Neuron (in vitro differentiated cells): Measurements from ENCODE around the gene SMARCC1.

Source experiments
- H2AFZ ChIP-seq: one replicate; pipeline ENCODE4 v1.6.1; 2013; ENCODE audit warnings: low read depth, mild to moderate bottlenecking, inconsistent platforms, low read length, moderate library complexity
- H3K27me3 ChIP-seq: one replicate; pipeline ENCODE4 v1.6.1; 2013; ENCODE audit warnings: low read length; ENCODE audit not compliant: insufficient read depth
- H3K36me3 ChIP-seq: one replicate; pipeline ENCODE4 v1.6.1; 2013; ENCODE audit warnings: low read length; ENCODE audit not compliant: insufficient read depth
- H3K4me1 ChIP-seq: one replicate; pipeline ENCODE4 v1.6.1; 2013; ENCODE audit warnings: low read length; ENCODE audit not compliant: insufficient read depth
- H3K4me3 ChIP-seq: 2 replicates; pipeline ENCODE4 v1.5.1; 2013; ENCODE audit warnings: mild to moderate bottlenecking, low read length, moderate library complexity
- H3K9me3 ChIP-seq: one replicate; pipeline ENCODE4 v1.6.1; 2013; ENCODE audit warnings: low read length

SMARCC1 gene

GRCh38 chr3:47565734-47566550, 215.8 kb downstream of the SMARCC1 start:
- Histone ChIP-seq H2AFZ (no peak overlapping the region), H3K27me3 (no peaks in the 10 kb centered on the region), H3K9me3 (no peaks in the 10 kb centered on the region), H3K4me3 (no peak overlapping the region), H3K4me1 (peaks cover 4% of the 10 kb centered on the region), H3K36me3 (peaks cover 33% of the 10 kb centered on the region)

DNA sequence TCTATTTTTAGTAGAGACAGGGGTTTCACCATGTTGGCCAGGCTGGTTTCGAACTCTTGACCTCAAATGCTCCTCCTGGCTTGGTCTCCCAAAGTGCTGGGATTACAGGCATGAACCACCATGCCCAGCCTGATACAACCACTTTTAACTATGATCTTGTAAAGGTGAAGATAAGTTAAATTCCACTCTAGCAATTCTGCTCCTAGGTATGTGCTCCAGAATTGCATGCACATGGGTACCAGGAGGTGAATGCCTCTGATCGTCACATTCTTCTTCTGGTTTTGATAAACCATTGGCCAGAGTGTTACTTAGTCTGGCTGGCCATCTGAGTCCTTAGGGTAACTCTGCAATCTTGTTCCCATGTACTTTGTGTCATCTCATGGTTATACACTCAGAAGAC, 225.3 kb downstream of the SMARCC1 start:
- H3K9me3 ChIP-seq, result peaks cover 3% of the 10 kb centered on the region
- peaks cover 8% of the 10 kb centered on the region for H3K4me1 ChIP-seq
- no peak overlapping the region for H2AFZ ChIP-seq
- no peak overlapping the region for H3K4me3 ChIP-seq
- H3K27me3 ChIP-seq, result no peaks in the 10 kb centered on the region
- H3K36me3 ChIP-seq, result no peaks in the 10 kb centered on the region

GRCh38 chr3:47554335-47554734, 227.4 kb downstream of the SMARCC1 start:
- H3K4me1 ChIP-seq, result peaks cover 8% of the 10 kb centered on the region
- no peak overlapping the region for H3K4me3 ChIP-seq
- H2AFZ ChIP-seq, result no peak overlapping the region
- H3K36me3 ChIP-seq, result no peaks in the 10 kb centered on the region
- H3K27me3 ChIP-seq, result no peaks in the 10 kb centered on the region
- H3K9me3 ChIP-seq, result peaks cover 3% of the 10 kb centered on the region

DNA sequence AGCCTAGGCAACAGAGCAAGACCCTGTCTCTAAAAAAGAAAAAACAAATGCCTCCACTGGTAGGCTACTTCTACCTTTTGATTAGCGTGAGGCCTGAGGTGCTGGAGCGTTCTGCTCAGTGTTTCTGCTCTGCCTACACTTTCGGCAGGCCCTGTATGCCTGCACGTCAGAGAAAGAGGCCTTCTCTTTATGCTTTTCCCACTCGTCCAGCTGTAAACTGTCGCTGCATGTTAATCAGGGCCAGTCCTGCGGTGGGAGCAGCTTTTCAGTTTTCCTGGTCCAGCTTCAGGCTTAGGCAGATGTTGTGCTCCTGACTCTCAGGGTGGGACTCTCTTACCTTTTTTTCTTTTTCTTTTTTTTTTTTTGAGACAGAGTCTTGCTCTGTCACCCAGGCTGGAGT, 228.3 kb downstream of the SMARCC1 start:
- Histone ChIP-seq H3K4me1 (peaks cover 8% of the 10 kb centered on the region), H3K9me3 (peaks cover 3% of the 10 kb centered on the region), H3K4me3 (no peak overlapping the region), H2AFZ (peak overlapping the region; percentile 30), H3K27me3 (no peaks in the 10 kb centered on the region), H3K36me3 (no peaks in the 10 kb centered on the region)

DNA sequence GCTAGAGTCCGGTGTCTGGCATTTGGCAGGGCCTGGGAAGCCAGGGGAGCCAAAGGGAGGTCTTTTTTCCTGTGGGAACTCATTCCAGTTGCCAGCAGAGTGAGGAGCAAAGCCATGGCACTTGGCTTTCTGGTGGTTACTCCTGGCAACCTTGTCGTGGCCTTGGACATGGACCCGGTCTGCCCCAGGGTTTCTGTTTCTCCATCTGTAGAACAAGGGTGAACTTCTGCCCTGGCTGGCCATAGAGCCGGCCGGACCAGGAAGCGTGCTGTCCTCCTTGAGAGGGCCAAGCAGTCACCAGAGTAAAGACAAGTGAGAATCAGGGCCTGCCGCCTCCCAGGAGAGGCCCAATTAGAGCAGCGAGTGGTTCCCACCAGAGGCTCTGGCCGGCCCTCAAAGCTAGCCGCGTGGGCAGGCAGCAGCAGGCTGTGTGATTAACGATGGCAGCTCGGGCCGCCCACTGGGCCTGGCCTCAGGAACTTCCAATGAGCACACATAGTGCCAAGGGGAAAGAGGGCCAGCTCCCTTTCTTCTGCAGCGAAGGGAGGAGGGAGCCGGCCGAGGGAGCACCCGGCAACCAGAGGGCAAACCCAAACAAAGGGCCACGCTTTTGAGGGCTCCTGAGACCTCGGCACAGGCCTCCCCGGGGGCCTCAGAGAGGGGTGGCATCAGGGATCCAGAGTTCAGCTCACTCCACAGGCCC, 239.1 kb downstream of the SMARCC1 start:
- no peaks in the 10 kb centered on the region for H3K27me3 ChIP-seq
- H3K4me1 ChIP-seq, result no peaks in the 10 kb centered on the region
- no peak overlapping the region for H3K4me3 ChIP-seq
- no peaks in the 10 kb centered on the region for H3K9me3 ChIP-seq
- H3K36me3 ChIP-seq, result no peaks in the 10 kb centered on the region
- peak overlapping the region; percentile 55 for H2AFZ ChIP-seq

- no peaks in the 10 kb centered on the region for H3K4me1 ChIP-seq
- H3K9me3 ChIP-seq, result no peaks in the 10 kb centered on the region
- no peak overlapping the region for H3K4me3 ChIP-seq
- H2AFZ ChIP-seq, result no peak overlapping the region
- no peaks in the 10 kb centered on the region for H3K36me3 ChIP-seq
- no peaks in the 10 kb centered on the region for H3K27me3 ChIP-seq
Observed at GRCh38 chr3:47541583-47542108, 240.0 kb downstream of the SMARCC1 start.

- no peaks in the 10 kb centered on the region for H3K9me3 ChIP-seq
- H3K4me1 ChIP-seq, result peaks cover 2% of the 10 kb centered on the region
- no peak overlapping the region for H2AFZ ChIP-seq
- H3K36me3 ChIP-seq, result no peaks in the 10 kb centered on the region
- no peaks in the 10 kb centered on the region for H3K27me3 ChIP-seq
- H3K4me3 ChIP-seq, result no peak overlapping the region
Observed at GRCh38 chr3:47540281-47540680, 241.4 kb downstream of the SMARCC1 start.

DNA sequence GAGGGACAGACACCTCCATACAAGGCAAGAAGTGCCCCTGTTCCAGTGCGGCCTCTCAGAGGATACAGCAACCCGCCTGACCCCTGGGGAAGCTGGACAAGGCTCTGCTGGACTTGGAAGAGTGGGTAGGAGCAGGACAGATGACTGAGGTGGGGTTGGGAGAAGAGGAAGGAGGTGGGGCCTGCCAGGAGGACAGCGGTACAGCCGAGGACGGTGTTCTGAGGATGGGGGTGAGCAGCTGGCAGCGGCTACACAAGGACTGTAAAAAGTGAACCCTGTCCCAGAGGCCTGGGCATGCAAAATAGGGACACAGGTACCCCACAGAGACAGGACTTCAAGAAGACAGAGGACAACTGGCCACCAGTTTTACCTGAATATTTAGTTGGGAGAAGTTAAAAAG, 244.7 kb downstream of the SMARCC1 start:
- Histone ChIP-seq H2AFZ (no peak overlapping the region), H3K36me3 (no peaks in the 10 kb centered on the region), H3K27me3 (no peaks in the 10 kb centered on the region), H3K4me1 (peaks cover 2% of the 10 kb centered on the region), H3K9me3 (no peaks in the 10 kb centered on the region), H3K4me3 (no peak overlapping the region)

- Histone ChIP-seq H3K4me3 (no peak overlapping the region), H2AFZ (no peak overlapping the region), H3K4me1 (peaks cover 2% of the 10 kb centered on the region), H3K27me3 (no peaks in the 10 kb centered on the region), H3K36me3 (no peaks in the 10 kb centered on the region), H3K9me3 (no peaks in the 10 kb centered on the region)
Observed at GRCh38 chr3:47536221-47536891, 245.3 kb downstream of the SMARCC1 start.
